Measurements from ENCODE around the gene TMEM245. TPM values are rescaled to one million over a fixed set of nuclear protein-coding genes. Genes with fewer than 3 reads are reported as not detected.
"Not testable (repeated sequence)": the region's sequence is repeated elsewhere in the genome, so short reads cannot be mapped to it uniquely, and the experiment has no call there.

TMEM245 gene
- total RNA-seq, 4 donors from 2014 or later = 45.7 to 121 (median 71.4) TPM

DNA sequence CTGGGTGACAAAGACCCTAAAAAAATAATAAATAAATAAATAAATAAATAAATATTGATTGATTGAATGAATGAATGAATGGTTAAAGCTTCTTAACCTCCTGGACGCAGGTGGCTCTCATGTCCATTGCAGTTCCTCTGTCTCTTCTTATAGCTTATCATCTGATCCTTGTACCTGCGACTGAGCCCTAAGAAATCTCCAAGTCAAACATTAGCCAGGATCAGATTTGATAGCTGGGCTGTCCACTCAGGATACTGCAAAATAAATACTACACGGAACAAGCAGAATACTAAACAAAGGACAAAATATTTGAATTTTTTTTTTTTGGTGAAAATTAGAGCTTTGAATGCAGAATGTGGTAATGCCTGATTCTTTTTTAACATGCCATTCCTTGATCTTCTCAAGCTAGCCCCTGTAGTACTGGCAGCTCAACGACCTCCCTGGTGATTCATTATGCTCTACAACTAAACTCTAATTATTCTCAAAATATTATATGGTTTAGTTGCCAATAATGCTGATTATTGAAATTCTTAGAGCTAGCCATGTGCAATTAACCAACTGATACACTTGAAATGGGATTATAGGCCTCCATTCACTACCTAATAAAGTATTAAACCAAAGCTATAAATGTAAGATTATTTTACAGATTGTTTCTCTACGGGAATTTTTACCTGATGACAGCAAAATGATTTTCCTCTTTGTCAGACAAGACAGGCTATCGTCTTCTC, 9.9 kb upstream of the TMEM245 start:
- no peaks in the 10 kb centered on the region for H3K4me1 ChIP-seq
- no peaks in the 10 kb centered on the region for H3K9me3 ChIP-seq
- TF ChIP-seq POLR2A (IDR thresholded peaks at IDR 0.05) = no peak
- TF ChIP-seq, protein P1, sequence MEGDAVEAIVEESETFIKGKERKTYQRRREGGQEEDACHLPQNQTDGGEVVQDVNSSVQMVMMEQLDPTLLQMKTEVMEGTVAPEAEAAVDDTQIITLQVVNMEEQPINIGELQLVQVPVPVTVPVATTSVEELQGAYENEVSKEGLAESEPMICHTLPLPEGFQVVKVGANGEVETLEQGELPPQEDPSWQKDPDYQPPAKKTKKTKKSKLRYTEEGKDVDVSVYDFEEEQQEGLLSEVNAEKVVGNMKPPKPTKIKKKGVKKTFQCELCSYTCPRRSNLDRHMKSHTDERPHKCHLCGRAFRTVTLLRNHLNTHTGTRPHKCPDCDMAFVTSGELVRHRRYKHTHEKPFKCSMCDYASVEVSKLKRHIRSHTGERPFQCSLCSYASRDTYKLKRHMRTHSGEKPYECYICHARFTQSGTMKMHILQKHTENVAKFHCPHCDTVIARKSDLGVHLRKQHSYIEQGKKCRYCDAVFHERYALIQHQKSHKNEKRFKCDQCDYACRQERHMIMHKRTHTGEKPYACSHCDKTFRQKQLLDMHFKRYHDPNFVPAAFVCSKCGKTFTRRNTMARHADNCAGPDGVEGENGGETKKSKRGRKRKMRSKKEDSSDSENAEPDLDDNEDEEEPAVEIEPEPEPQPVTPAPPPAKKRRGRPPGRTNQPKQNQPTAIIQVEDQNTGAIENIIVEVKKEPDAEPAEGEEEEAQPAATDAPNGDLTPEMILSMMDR (IDR thresholded peaks at IDR 0.05 in 4 of 5, conservative IDR thresholded peaks at IDR 0.05 in 1 of 5) = no peak
- no peak for DNase-seq
- in situ Hi-C loops (cut with MboI; ENCODE audit: low sequenced_read_pairs in 4 of 4) (loop anchor here in 1 of 4 donors (10.0 kb wide), 1 partner anchor 115 kb away; the partner anchor contains the start of gene CTNNAL1), intact Hi-C loops (cut with DNase I; ENCODE audit: low total_unique reads) (no loop called here)
- H3K27ac ChIP-seq = no peak overlapping the region
- ATAC-seq = no peak
- H3K4me3 ChIP-seq = no peak overlapping the region
- H3K36me3 ChIP-seq = no peaks in the 10 kb centered on the region
- H3K27me3 ChIP-seq = no peaks in the 10 kb centered on the region

DNA sequence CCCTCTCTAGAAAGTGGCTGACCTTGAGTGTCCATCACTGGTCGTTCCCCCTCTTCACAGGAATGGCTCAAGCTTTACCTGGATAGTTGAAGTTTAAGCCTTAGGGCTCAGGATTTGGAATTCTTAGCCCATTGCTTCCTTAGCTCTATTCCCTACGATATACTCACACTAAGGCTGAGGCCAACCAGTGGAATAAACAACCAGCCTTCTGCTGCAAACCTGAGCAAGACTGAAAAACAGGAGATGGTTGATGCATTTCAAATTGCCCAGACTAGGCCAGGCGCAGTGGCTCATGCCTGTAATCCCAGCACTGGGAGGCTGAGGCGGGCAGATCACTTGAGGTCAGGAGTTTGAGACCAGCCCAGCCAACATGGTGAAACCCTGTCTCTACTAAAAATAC, 6.9 kb upstream of the TMEM245 start:
- H3K36me3 ChIP-seq = not testable (repeated sequence)

DNA sequence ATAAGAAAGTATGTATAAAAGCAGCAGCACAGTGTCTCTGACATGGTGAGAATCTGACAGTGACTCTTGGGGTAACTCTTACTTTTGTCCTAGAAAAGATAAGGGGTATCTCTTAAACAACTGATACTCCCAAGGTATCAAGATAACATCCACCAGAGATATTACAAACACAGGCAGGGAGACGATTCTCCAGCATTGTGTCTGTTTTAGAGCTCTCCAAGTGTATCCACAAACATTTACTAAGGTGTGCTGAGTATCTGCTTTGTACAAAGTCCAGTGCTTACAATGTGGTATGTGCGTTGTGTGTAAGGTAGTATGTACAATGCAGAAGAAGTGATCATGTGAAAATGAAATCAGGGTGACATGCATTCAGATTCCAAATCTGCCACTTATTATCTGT, 4.4 kb upstream of the TMEM245 start:
- TF ChIP-seq, protein P1 (IDR thresholded peaks at IDR 0.05 in 4 of 5, conservative IDR thresholded peaks at IDR 0.05 in 1 of 5) = no peak
- no peak for TF ChIP-seq POLR2A (IDR thresholded peaks at IDR 0.05)
- H3K27me3 ChIP-seq = no peaks in the 10 kb centered on the region
- H3K4me3 ChIP-seq = no peak overlapping the region
- no peaks in the 10 kb centered on the region for H3K36me3 ChIP-seq
- intact Hi-C loops (cut with DNase I; ENCODE audit: low total_unique reads) (loop anchor here (5.0 kb wide), 1 partner anchor 192 kb away; the partner anchor contains the start of genes ABITRAM and ELP1), in situ Hi-C loops (cut with MboI; ENCODE audit: low sequenced_read_pairs in 4 of 4) (loop anchor here in 2 of 4 donors (10.0 to 25.0 kb wide), 2 partner anchors 109 to 1837 kb away; partner anchors contain the start of genes CTNNAL1 (in 1 of the 2) and RAD23B (in 1 of the 2))
- no peaks in the 10 kb centered on the region for H3K9me3 ChIP-seq
- no peak overlapping the region for H3K27ac ChIP-seq
- no peak for DNase-seq
- H3K4me1 ChIP-seq = peaks cover 5% of the 10 kb centered on the region in 2 donors
- no peak for ATAC-seq

More for the DNA sequence above, 6.9 kb upstream of the TMEM245 start:
- H3K27me3 ChIP-seq; H3K27ac ChIP-seq; H3K4me3 ChIP-seq; DNase-seq; H3K9me3 ChIP-seq; intact Hi-C loops (cut with DNase I; ENCODE audit: low total_unique reads); ATAC-seq; H3K4me1 ChIP-seq: not testable (repeated sequence)
- in situ Hi-C loops (cut with MboI; ENCODE audit: low sequenced_read_pairs in 4 of 4) = loop anchor here in 1 of 4 donors (10.0 kb wide), 1 partner anchor 112 kb away; the partner anchor contains the start of gene CTNNAL1

DNA sequence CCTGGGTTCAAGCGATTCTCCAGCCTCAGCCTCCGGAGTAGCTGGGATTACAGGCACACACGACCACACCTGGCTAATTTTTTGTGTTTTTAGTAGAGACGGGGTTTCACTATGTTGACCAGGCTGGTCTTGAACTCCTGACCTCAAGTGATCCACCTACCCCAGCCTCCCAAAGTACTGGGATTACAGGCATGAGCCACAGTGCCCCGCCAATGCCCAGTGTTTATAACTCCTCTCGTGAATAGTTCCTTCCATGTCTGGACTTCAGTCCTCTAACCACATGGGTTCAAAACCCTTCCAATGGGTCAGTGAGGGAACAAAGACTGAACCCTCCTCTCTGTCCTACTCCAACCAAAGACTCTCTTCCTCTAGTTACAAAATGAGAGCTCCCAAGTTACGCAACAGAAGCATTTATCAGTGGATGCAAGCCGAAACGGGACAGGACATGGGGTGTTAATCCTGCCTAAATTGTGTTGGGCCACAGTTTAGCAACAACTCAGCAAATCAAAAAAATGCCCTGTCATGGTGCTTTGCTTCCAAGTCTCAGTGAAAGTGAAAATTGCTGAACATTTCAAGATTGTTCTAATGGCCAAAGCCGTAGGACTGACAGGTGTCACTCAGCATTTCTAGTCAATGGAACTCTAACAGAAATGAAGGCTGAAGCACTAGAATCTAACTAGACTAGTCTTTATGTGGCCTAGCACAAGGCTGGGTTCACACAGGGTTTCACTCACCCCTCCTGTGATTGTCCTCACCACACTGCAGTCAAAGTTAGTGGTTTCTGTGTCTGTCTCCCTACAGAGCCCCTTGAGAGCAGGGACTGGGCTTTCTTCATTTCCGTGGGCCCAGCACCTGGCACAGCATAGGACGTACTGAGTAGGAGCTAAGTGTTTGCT, 3.2 kb upstream of the TMEM245 start:
- H3K27ac ChIP-seq = no peak overlapping the region
- no peaks in the 10 kb centered on the region for H3K36me3 ChIP-seq
- no peak overlapping the region for H3K4me3 ChIP-seq
- H3K27me3 ChIP-seq = no peaks in the 10 kb centered on the region
- DNase-seq = no peak
- H3K4me1 ChIP-seq = peaks cover 9 to 14% of the 10 kb centered on the region in 2 donors
- in situ Hi-C loops (cut with MboI; ENCODE audit: low sequenced_read_pairs in 4 of 4) = loop anchor here in 2 of 4 donors (10.0 to 25.0 kb wide), 2 partner anchors 108 to 1836 kb away; partner anchors contain the start of genes CTNNAL1 (in 1 of the 2) and RAD23B (in 1 of the 2)
- intact Hi-C loops (cut with DNase I; ENCODE audit: low total_unique reads) = loop anchor here (5.0 kb wide), 1 partner anchor 191 kb away; the partner anchor contains the start of genes ABITRAM and ELP1
- TF ChIP-seq, protein P1 (IDR thresholded peaks at IDR 0.05 in 4 of 5, conservative IDR thresholded peaks at IDR 0.05 in 1 of 5) = no peak
- TF ChIP-seq POLR2A (IDR thresholded peaks at IDR 0.05) = no peak
- no peak for ATAC-seq
- no peaks in the 10 kb centered on the region for H3K9me3 ChIP-seq

All from gastrocnemius medialis (tissue), 4 donors.